OCI-LY3 (cell line): ENCODE results near the gene ARHGEF39.

Experiments
- EZH2phosphoT487 ChIP-seq: fragments of 200-600 bp; shearing (Covaris generic); IDR thresholded peaks from 2 replicates; pipeline ENCODE4 v1.6.1; 2018; ENCODE audit warnings: antibody characterized with exemption, mixed run types, low read depth
- TF ChIP-seq, protein P1 (sequence below): fragments of 200-600, 300-600 bp; sonication (generic); IDR thresholded peaks from 2 replicates; pipeline ENCODE4 v1.5.1; 2014; ENCODE audit warnings: antibody characterized with exemption, low read length, low read depth

DNA sequence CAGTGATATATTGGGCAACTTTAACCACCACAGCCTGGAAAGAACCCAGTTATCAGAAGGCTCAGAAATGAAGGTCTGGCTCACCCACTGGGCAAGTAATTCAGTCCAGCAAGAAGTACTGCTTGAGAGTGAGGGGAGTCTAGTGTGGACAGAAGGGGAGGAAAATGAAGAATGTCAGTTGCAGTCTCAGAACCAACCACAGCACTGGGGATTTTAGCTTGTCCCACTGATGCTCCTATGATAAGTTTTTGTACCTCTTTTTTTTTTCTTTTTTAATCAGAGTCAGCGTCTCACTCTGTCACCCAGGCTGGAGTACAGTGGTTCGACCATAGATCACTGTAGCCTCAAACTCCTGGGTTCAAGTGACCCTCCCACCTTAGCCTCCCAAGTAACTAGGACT, 37.4 kb downstream of the ARHGEF39 start:
- TF ChIP-seq, protein P1, sequence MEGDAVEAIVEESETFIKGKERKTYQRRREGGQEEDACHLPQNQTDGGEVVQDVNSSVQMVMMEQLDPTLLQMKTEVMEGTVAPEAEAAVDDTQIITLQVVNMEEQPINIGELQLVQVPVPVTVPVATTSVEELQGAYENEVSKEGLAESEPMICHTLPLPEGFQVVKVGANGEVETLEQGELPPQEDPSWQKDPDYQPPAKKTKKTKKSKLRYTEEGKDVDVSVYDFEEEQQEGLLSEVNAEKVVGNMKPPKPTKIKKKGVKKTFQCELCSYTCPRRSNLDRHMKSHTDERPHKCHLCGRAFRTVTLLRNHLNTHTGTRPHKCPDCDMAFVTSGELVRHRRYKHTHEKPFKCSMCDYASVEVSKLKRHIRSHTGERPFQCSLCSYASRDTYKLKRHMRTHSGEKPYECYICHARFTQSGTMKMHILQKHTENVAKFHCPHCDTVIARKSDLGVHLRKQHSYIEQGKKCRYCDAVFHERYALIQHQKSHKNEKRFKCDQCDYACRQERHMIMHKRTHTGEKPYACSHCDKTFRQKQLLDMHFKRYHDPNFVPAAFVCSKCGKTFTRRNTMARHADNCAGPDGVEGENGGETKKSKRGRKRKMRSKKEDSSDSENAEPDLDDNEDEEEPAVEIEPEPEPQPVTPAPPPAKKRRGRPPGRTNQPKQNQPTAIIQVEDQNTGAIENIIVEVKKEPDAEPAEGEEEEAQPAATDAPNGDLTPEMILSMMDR: no peak
- TF ChIP-seq EZH2phosphoT487: no peak
